Activated CD4-positive, alpha-beta T cell treated with anti-CD3 and anti-CD28 coated beads, Interleukin-10, Interleukin-2, amounts not matched to agents 100 ng/mL and 50 ng/mL, durations not matched to agents 16 hours and 8 hours (primary cell): ENCODE data around the gene SPACDR.

Experiments used
- DNase-seq: peaks from one replicate; pipeline ENCODE4 v3.0.0-alpha.2; 2020

Gene SPACDR

DNA sequence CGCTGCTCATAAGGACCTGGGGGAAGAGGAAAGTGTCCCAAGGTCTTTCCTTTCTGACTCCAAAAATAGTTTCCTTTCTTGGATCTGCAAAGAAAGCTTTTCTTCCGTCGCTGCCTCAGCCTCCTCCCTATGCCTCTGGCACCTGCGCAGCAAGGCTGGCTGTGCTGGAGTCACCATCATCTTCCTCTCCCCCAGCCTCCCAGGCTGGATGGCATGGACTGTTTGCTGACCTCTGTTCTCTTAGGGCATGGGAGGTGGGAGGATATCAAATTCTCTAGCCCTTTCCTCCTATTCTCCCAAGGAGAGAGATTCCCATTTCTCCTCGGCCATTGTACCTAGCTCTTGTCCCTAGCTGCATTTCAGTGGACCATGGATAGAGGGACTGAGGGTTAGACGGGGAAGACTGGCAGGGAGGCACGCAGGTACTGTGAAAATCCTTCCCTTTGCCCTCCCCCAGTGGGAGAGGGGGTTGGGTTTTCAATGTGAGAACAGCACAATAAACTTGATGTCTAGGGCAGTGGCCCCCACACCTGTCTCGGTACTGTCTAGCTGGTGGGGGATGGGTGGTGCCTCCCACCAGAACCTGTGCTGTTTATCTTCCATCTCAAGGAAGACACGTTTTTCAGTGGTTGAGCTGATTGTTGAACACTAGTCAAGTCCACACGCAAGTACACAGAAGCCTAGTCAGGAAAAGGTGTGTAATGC lies 30.3 kb downstream of the SPACDR start:
- DNase-seq = no peak

- DNase-seq = no peak
Measured at GRCh38 chr7:100433276-100433591, 30.8 kb downstream of the SPACDR start.

DNA sequence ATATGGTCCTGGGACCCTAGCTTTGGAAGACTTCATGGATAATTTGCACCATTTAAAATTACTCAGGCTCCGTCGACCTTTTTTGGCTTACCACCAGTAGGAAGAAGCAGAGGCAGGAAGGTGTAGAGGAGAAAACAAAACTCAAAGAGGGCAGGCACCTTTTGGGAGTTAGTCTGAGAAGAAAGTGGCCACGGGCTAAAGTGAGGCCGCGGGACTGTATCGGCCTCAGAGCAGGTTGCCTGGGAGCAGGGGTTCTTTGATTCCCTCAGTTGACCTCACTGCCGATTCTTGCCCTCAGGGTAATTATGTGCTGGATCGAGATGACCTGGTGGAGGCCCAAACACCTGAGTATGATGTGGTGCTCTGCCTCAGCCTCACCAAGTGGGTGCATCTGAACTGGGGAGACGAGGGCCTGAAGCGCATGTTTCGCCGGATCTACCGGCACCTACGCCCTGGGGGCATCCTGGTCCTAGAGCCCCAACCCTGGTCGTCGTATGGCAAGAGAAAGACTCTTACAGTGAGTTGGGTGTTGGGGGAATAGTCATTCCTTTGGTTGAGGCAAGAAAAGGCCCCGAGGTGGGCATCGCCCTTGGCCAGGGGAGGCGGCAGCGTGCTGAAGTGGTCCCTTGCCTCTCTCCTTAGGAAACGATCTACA lies 31.3 kb downstream of the SPACDR start:
- DNase-seq = no peak

DNA sequence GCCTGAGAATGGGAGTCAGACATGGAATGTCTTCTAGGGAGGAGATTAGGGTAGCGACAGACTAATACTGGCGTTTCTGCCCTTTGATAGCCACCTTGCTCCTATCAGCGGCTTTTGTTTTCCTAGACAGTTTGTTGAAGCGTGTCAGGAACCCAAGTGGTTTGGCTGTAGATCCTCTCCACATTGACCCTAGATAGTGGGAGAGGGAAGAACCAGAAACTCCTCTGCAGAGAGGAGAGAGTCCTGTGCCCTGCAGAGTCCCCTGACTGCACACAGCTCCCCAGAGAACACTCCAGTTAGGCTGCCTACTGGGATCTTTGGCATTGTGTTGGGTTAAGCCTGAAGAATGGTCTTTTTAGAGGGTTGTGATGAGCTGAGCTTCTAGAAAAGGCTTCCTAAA lies 32.0 kb downstream of the SPACDR start:
- DNase-seq = no peak

GRCh38 chr7:100431286-100431735 lies 32.7 kb downstream of the SPACDR start:
- no peak for DNase-seq

GRCh38 chr7:100430493-100431285 lies 33.4 kb downstream of the SPACDR start:
- peak; percentile 28 for DNase-seq

DNA sequence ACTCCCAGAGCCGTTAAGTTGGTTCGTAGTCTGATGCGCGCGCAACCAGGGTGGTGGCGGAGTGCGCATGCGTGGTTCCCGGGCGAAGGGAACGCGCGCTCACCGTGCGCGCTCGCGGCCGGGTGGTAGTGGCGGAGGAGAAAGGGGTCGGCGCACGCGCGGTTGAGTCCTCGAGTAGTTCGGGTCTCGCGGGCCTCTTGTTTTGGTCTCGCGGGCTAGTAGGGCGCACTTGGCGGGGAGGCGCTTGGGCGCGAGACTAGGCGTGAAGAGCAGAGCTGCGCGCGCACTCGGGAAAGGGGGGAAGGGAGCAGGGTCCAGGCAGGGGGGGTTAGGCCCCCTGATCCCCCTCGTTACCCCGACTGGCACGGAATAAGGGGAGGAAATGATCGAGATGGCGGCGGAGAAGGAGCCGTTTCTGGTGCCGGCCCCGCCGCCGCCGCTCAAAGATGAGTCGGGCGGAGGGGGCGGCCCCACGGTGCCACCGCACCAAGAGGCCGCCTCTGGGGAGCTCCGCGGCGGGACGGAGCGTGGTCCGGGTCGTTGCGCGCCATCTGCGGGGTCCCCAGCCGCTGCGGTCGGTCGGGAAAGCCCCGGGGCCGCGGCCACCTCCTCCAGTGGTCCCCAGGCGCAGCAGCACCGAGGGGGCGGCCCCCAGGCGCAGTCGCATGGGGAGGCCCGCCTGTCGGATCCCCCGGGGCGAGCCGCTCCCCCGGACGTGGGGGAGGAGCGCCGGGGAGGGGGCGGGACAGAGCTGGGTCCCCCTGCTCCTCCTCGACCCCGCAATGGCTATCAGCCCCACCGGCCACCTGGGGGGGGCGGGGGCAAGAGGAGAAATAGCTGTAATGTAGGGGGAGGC lies 34.2 kb downstream of the SPACDR start, which contains the start of gene MEPCE:
MEPCE (plus strand) TSS at position 195 of the 856 bp plus-strand sequence; CDS start at position 383, 188 bp downstream.
- DNase-seq = peak; percentile 95

GRCh38 chr7:100428967-100429636 lies 35.0 kb downstream of the SPACDR start:
- DNase-seq = peak; percentile 100

DNA sequence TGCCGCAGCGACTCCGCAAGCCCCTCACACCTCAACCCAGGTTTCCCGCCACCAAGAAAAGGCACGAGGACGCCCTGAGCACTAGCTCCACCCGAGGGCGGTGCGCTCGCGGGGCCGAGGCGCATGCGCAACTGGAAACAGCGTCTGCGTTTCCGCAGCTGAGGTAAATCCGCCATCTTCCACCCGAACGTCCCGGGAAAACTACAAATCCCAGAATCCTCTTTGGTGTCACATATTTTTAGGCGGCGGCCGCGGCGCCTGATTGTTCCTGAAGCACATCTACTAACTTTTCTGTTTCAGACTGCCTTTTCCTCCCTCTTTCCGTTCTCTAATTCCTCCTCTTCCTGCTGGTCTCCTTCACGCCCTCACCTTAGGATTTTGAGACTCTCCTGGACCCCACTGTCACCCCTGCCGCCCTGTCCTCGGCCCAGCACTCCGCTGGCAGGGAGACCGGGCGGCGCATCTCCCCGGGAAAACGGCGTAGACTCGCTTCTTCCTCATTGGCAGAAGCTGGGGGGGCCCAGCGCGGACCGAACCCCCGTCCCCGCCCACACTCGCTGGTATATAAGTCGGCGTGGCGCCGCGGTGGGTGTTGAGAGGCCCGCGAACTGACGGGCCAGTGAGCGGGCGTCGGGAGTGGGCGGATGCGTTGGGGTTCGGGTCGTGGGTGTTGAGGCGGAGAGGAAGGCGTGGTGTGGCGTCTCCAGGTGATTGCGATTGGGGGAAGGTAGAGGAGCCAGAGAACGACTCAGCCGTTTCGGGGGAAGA lies 35.7 kb downstream of the SPACDR start, which contains the start of gene ZCWPW1:
ZCWPW1 (minus strand) TSS at position 505 of the 768 bp plus-strand sequence. CDS start 8,054 bp downstream, outside the sequence.
- peak; percentile 98 for DNase-seq

GRCh38 chr7:100427762-100428198 lies 36.3 kb downstream of the SPACDR start:
- no peak for DNase-seq

- DNase-seq = no peak
Measured at GRCh38 chr7:100426516-100426915, 37.5 kb downstream of the SPACDR start.

- no peak for DNase-seq
Measured at GRCh38 chr7:100425347-100425746, 38.7 kb downstream of the SPACDR start.

GRCh38 chr7:100423315-100423714 lies 40.7 kb downstream of the SPACDR start:
- DNase-seq = no peak

DNA sequence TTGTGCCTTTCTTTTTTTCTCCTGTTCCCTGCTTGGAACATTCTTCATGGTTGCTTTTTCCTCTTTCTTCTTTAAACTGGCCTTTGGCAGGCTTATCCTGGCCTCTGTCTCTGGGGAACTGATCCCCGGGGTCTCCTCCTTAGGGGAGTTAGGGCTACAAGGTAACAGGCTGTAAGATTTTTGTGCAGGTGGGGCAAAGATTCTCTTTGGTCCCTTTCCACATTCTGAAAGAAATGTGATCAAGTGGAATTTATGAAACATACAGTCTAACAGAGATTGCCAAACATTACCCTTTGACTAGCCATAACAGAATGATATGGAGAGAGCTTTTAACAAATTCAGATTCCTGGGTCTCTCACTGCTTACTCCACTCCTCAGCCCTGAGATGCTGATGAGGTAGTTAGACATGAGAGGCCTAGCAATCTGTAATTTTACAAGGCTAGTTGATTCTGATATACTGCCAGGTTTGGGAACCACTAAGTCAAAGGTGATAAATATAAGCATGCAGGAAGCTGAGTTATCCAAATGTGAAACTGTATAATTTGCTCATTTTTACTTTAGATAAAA lies 44.3 kb downstream of the SPACDR start:
- no peak for DNase-seq

- no peak for DNase-seq
Measured at GRCh38 chr7:100418930-100419659, 45.0 kb downstream of the SPACDR start.

DNA sequence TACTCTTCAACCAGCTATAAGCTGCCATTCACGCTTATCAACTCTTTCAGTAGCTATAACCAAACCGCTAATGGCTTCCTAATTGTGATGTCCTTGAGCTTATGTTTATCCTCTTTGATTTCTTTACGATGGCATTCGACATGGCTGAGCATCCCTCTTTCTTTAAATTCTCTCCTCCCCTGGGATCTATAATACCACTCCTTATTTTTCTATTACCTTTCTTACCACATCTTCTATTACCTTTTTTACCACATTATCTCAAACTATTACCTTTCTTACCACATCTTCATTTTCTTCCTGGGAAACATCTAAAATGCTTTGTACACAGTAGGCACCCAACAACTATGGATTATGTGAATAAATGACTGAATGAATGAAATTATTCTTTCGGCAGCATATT lies 48.6 kb downstream of the SPACDR start:
- no peak for DNase-seq

- no peak for DNase-seq
Measured at GRCh38 chr7:100413889-100414288, 50.2 kb downstream of the SPACDR start.

- DNase-seq = no peak
Measured at GRCh38 chr7:100413346-100413745, 50.7 kb downstream of the SPACDR start.

GRCh38 chr7:100411101-100411500 lies 53.0 kb downstream of the SPACDR start:
- no peak for DNase-seq
